D721Med (cell line): ENCODE data around the gene SORCS1.

Source experiments
- DNase-seq: peaks from one replicate; pipeline ENCODE4 v3.0.0; 2011; ENCODE audit warnings: low spot score; ENCODE audit not compliant: insufficient read length
- FAIRE-seq: peaks from 2 replicates; lab custom pipeline; 2011; peaks lifted over from hg19 to GRCh38; lab: Jason Lieb, UNC
- TF ChIP-seq, protein P1 (sequence below): IDR thresholded peaks from 2 replicates; pipeline ENCODE4 v1.5.1; 2012; ENCODE audit warnings: mild to moderate bottlenecking, control low read depth; ENCODE audit not compliant: insufficient read depth; ENCODE audit errors: missing control alignments

Gene SORCS1

DNA sequence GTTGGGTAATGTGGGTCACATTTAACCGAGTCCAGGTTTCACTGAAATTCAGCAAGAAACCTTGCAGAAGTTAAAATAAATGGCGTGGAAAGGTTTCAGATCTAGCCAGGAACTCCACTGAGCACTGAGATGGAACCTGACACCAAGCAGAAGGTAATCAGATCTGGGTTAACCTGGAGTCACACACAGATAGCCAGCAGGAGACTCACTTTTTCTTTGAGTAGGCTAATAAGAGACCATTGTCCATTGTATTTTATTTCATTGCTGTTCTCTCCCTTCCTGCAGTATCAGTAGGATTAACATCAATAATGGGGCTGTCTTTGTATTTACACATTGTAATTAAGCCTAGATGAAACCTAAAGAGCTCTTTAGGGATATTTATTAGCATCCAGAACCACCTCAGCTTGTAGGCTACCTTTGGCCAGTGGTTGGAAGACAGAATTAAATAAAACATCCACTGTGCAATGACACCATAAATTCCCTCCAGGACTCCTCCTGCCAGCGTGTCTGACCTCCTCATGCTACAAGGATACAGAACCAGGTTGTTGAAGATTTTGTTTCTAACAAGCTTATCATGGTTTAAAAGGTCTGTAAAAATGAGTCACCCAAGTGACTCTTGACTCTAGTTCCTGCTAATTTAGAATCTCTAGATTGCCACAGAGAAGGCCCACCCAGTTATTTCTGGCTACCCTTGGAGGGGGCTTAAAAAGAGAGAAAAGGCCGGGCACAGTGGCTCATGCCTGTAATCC lies 151.1 kb downstream of the SORCS1 start:
- FAIRE-seq = no peak
- no peak for DNase-seq
- TF ChIP-seq, protein P1, sequence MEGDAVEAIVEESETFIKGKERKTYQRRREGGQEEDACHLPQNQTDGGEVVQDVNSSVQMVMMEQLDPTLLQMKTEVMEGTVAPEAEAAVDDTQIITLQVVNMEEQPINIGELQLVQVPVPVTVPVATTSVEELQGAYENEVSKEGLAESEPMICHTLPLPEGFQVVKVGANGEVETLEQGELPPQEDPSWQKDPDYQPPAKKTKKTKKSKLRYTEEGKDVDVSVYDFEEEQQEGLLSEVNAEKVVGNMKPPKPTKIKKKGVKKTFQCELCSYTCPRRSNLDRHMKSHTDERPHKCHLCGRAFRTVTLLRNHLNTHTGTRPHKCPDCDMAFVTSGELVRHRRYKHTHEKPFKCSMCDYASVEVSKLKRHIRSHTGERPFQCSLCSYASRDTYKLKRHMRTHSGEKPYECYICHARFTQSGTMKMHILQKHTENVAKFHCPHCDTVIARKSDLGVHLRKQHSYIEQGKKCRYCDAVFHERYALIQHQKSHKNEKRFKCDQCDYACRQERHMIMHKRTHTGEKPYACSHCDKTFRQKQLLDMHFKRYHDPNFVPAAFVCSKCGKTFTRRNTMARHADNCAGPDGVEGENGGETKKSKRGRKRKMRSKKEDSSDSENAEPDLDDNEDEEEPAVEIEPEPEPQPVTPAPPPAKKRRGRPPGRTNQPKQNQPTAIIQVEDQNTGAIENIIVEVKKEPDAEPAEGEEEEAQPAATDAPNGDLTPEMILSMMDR = no peak

DNA sequence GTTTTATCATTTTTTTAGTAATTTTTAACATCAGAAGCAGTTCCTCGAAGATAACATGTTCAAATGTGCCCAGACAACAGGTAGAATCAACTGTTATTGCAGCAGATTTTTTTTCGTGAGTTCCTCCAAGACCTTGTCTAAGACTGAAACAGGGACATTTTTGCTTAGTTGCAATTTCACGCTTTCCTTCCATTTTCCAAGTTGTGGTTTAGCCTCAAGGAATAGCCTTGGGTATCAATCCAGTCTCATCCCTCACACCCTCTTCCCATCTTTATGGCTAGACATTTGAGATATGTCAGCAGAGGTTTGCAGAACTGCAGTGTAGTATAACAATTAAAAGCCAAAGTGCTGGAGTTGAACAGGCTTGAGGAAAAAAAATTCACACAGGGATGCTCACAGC lies 152.5 kb downstream of the SORCS1 start:
- TF ChIP-seq, protein P1 = no peak
- FAIRE-seq (no peak), DNase-seq (no peak)

DNA sequence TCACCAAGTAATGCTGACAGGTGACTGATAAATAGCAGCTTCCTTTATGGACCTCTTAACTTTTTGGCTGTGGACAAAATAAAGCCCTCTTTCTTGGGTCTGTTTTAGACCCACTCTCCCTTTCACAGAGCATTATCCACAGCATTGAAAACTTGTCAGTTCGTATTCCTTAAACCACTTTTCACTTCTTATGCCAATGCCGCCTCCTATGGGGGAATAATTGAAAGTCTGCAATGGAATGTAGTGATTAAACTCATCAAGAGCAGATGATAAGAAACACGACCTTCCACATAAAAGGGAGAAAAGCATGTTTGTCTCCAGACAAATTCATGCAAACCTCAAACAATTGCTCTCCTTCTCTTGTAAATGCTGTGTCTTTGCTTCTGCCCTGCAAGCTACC lies 153.4 kb downstream of the SORCS1 start:
- DNase-seq = no peak
- no peak for FAIRE-seq
- TF ChIP-seq, protein P1 = peak; percentile 25

DNA sequence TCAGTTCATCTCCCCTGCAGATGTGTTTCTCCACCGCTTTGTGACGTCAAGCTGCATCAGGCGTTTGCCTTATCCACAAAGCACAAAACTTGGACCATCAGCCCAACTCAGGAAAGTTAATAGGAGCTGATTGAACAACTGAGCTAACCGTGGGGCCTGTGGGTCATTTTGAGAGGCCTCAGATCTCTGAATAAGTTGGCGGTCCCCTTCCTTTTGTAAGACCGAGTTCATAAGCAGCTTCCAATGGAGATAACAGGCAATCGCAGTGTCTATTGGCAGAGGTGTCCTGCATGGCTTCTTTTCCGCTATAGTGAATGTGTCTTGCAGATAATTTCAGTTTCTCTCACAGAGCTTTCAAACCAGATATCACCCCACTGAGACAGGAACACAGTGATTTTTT lies 154.0 kb downstream of the SORCS1 start:
- DNase-seq = no peak
- TF ChIP-seq, protein P1 = no peak
- no peak for FAIRE-seq

DNA sequence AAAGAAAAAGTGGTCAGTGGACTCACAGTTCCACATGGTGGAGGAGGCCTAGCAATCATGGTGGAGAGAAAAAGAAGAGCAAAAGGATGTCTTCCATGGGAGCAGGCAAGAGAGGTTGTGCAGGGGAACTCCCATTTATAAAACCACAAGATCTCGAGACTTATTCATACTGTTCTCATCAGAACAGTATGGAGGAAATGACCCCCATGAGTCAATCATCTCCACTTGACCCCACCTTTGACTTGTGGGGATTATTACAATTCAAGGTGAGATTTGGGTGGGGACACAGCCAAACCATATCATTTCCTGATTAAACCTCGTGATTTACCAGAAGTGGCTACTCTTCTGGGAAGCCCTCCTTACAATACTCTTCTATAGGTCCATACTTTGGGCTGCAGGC lies 160.1 kb downstream of the SORCS1 start:
- FAIRE-seq (no peak), DNase-seq (no peak)
- TF ChIP-seq, protein P1 = no peak

DNA sequence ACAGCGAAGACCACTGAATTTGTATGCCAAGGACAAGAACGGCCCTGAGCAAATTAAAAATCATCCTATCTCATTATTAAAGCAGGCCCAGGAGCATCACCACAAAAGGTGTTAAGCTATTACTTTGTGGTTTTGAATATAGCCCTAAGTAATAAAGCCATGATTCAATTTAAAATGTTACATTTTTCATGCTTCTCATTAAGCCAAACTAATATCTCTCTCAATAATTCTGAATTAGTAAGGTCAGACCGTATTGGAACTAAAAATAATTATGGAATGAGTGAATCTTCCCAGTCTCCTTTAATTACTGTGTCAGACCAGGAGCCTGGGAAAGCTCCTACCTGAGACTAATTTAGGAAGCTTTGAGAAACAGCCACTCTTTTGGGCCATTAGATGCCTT lies 162.4 kb downstream of the SORCS1 start:
- FAIRE-seq = no peak
- TF ChIP-seq, protein P1 = no peak
- no peak for DNase-seq

DNA sequence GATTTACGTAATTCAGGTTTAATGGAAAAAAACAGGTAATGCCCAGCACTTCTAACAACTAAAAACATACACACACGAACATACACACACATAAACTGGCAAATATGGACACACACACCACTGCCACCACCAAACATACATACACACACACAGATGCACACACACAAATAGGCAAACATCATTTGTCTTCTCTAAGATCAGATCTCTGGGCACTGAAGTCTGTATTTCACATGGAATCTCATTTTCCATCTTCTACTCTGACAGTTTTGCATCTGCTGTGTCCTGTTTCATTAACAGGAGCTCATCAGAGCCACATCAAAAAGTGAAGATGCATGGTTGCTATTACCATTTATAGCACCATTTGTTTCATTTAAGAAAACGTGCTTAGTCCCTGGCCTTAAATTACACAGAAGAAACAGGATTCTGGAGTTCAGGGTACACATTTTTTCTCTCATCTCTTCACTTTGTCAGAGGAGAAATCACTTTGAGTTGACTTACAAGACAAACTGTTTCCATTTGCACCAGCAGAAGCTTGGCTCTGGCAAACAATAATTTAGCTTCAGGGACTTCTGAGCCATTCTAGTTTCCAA lies 165.3 kb downstream of the SORCS1 start:
- TF ChIP-seq, protein P1 = no peak
- FAIRE-seq (no peak), DNase-seq (no peak)
